GM21825 (cell line): Measurements from ENCODE around the gene ARNT2.
"Not testable (repeated sequence)": the region's sequence is repeated elsewhere in the genome, so short reads cannot be mapped to it uniquely, and the experiment has no call there.

Experiments used
- ATAC-seq: cut with Tn5 transposase; IDR thresholded peaks from one replicate; pipeline ENCODE4 v1.9.1; 2021; ENCODE audit warnings: mild to moderate bottlenecking, moderate library complexity; ENCODE audit not compliant: unreplicated experiment

Gene ARNT2

DNA sequence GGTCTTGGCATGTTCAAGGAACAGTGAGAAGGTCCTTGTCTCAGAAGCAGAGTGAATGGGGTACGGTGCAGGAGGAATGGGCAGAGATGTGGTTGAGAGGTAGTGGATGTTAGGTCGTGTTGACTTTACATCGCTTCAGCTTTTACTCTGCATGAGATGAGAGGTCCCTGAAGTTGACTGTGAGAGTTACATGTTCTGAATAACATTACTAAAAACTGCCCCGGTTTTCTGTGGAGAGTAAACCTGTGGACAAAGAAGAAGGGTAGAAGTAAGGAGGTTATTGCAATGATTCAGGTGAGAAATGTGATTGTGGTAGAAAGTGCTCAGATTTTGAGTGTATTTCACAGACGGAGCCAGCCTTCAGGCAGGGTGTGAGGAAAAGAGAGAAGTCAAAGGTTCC is 105.6 kb downstream of the ARNT2 start:
- ATAC-seq = no peak

DNA sequence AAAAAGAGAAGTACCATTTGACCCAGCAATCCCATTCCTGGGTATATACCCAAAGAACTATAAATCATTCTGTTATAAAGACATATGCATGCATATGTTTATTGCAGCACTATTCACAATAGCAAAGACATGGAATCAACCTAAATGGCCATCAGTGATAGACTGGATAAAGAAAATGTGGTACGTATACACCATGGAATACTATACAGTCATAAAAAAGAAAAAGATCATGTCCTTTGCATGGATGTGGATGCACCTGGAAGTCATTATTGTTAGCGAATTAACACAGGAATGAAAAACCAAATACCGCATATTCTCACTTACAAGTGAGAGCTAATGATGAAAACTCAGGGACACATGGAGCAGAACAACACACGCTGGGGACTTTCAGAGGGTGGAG is 106.8 kb downstream of the ARNT2 start:
- ATAC-seq = not testable (repeated sequence)

DNA sequence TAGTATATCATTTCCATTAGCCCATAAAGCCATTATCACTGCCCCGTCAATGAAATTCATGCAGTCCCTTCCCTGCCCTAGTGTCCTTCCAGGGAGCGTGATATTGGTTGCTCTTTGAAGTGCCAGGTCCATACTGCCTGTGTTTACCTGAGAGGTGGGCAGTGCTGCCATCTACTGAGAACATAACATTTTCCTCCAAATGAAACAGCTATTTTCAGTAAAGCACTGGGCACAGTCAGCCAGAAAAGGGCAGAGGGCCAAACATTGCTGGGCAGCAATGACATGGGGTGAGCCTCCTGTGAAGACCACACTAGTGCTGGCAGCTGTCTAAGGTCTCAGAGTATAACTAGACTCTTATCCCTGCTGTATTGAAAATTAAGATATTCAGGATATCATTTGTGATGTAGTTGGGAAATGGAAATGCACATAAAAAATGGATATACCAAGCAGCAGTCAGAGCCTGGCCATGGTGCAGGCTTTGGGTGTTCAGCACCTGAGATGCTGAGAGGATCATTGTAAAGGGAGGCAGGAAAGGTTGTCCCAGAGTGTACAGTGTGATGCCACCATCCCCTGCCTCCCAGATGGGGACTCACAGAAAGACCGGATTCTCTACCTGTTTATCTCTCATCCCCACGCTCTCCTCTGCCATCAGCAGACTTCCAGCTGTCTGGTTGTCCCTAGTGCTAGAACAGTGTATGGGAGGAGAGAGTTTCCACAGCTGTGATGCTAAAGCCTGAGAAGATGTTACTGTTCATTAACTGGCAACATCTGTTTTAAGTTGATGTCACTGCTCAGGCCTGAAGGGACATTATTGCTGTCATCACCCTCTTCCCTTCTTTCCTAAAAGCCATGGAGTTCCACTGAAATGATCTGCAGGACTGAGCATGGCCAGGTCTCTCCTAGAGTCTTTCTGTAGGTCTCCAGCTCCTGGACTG is 108.8 kb downstream of the ARNT2 start:
- ATAC-seq = no peak

DNA sequence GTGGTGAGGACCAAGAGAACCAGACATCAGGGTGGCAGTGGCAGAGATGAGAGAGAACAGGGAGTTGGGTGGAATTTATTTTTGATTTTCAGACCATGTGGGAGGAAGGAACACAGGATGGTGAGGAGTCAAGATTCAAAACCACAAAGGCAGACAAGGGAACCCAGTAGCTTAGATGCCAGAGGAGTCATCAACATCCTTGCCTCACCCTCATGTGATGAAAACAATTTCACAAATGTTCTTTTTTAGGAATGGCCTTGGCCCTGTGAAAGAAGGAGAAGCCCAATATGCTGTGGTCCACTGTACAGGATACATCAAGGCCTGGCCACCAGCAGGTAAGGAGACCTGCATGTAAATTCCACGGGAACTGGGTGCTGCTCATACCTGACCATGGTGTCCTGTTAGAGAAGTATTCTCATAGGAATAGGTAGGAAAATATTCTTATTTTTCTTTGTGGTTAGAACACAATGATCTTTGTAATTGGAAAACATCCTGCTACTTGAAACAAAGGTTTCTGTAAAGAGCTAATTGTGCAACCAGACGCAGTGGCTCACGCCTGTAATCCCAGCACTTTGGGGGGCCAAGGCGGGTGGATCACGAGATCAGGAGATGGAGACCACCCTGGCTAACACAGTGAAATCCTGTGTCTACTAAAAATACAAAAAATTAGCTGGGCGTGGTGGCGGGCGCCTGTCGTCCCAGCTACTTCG is 110.0 kb downstream of the ARNT2 start:
- no peak for ATAC-seq

DNA sequence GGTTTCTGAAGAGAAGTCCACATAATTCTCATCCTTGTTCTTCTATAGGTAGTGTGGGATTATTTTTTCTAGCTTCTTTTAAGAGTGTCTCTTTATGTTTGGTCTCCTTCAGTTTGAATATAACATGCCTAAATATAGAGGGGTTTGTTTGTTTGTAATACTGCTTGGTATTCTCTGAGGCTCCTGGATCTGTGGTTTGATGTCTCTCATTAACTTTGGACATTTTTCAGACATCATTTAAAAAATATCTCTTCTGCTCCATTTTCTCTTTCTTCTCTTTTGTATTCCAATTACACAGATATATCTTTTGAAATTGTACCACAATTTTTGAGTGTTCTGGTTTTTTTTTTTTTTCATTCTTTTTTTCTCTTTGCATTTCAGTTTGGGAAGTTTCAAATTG is 113.1 kb downstream of the ARNT2 start:
- no peak for ATAC-seq

DNA sequence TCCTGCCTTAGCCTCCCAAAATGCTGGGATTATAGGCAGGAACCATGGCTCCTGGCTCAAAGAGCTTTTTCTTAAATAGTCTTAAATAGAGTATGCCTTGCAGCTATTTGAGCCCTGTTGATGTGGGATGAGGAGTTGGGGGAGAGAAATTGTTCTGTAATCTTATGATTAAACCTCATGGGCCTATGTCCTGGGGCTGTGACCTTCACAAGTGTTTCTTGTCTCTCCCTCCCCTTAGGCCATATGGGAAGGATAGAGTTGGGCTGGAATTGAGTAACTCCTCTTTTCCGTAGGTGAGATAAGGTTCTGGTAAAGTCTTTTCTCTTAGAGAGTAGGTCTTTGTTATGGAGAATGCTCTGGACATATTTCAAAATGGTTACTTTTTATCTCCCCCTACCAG is 114.3 kb downstream of the ARNT2 start:
- ATAC-seq = no peak

DNA sequence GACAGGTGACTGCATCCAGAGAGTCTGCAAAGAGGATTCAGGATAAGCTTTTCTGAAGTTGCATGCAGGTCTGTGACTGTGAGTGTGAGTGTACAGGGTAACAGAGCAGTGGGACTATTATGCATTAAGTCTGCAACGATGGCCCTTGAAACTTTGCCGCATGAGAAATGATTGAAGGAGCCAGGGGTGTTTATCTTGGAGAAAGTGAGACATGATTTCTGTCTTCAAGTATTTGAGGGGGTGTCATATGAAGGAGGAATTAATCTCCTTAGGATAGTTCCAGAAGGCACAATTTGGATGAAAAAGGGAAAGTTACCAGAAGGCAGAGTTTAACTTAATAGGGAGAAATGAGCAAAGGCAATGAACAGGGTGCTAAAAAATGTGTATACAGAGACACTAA is 119.6 kb downstream of the ARNT2 start:
- no peak for ATAC-seq

DNA sequence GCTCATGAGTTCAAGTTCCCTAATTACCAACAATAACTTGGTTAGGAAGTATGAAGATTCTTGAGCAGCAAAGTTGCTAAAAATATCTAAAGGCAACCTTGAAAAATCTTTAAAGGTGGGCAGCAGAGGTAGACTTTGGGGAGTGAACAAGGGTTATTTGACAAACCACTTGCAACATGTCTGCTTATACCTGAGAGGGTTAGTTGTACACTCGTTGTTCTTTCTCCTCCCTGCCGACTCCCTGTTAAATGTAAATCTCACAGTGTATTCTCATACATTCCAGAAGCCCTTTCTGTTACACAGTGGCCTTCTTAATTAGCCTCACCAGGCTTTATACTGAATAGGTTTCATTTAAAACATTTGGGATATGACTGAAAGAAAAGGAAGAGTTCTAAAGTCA is 121.7 kb downstream of the ARNT2 start:
- ATAC-seq = no peak

DNA sequence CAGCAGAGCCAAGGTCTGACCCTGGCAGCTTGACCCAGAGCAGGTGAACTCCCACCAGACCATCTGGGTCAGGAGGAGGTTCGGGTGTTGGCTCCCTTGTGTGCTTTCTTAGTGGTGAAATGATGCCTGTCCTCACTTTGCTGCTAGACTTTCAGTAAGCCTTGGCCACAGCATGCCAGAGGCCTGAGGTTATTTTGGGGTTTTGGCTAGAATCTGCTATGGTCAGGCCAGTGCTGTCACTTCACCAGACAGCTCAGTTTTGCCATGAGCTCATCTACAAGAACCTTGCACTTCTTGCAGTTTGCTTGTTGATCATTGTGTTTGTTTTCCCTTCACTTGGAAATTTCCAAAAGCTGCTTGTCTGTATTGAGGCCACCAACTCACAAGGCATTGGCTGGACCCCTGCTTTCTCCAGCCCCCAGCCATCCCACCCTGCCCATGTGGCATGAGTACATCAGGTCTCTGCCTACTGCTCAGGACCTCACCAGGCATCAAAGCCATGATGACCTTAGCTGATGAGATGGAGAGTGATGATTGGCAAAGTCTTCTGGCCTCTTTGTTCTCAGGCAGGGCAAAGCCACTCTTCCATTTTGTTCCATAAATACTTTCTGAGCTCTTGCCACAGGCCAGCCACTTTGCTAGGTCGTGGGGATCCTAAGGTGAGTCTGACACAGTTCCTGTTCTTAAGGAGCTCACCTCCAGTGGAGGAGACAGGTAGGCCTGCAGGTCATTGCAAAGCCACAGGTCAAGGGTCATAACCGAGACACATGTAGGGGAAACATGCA is 122.6 kb downstream of the ARNT2 start:
- ATAC-seq = no peak

DNA sequence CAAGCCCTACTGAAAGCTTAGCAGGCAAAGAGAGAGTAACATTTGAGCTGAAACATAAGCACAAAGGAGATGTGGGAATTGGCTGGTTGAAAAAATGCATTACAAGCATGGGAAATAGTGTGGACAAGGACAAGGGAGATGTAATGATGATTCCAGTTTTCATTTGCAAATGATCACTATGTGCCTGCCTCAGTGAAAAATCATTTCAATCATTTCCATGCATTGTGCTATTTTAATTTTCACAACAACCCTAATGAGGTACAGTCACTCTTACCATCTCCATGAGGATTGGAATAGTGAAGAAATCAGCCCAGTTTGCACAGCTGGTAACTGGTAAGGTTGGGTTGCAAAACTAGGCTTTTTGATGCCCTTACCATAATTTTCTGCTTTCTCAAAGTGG is 123.2 kb downstream of the ARNT2 start:
- ATAC-seq = no peak

DNA sequence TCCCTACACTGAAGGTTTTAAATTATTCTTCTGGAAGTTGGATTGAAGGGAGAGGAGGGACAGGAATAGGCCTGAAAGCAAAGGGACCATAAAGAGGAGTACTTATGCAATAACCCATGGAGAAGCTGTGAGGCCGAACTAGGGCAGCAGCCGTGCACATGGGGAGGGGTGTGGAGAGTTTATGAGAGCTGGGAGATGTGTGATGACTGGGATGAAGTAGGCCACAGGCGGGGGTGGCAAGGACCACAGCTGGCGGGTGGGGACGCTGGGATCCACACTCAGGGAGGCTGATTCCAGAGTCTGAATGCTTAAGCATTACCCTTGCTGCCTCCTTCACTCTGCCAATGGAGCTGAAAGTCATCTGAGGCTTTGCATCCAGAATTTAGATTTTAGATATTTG is 123.8 kb downstream of the ARNT2 start:
- no peak for ATAC-seq

DNA sequence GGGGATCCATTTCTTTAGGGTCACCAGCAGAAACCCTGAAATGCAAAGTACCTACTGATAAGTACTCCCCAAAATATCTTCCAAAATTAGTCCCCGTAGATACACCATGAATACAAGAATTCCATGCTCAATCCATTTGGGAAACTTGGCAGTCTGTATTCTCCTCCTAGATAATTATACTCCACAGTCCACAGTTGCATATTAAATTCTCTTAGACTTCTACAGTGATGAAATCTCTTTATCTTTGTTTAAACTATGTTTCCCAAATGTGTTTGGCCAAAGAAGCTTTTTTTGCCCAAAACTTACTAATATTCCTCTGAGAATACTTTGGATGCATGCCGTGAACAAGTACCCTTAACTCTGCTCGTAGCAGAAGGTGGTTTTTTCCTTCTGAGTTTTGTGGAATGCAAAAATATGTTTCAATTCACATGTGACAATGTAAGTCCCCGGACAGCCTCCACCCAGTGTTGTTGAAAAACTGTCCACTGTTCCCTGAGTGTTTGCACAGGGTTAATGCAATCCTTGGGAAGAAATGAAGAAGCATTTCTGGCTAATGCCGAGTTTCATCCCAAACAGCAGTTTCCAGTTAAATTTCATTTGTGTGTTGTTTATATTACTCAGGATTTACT is 126.7 kb downstream of the ARNT2 start:
- no peak for ATAC-seq

DNA sequence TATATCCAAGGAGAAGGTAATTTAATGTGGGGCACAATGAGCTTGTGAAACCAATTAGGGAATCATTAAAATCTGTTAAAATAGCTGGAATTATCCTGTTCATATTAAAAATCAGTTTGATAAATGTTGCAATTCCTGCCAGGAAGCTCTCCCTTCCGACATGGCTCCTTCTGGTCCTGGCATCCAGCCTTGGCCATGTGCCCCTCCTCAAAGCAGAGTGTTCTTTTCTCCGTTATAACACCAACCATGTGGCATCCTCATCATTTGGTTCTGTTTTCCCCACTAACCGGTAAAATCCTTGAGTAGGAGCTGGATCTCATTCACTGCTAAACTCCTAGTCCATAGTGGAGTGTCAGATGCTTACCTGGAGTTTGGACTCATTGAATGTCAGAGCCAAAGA is 127.2 kb downstream of the ARNT2 start:
- ATAC-seq = no peak

DNA sequence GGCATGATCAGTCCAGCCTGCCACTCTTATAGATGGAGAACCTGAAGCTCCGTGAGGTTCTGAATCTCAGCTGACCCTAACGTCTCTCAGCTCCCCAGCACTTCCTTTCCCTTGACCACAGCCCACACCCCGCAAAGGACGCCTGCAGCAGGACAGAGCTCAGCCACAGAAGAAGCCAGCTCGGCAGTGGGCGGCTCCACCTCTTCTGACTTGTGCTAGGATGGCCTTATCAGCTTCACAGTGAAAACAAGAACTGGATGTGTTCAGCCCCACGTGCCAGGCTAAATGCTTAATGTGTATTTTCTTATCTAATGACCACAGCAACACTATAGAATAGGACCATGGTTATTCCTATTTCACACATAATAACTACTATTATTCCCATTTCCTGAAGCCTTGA is 127.6 kb downstream of the ARNT2 start:
- no peak for ATAC-seq

DNA sequence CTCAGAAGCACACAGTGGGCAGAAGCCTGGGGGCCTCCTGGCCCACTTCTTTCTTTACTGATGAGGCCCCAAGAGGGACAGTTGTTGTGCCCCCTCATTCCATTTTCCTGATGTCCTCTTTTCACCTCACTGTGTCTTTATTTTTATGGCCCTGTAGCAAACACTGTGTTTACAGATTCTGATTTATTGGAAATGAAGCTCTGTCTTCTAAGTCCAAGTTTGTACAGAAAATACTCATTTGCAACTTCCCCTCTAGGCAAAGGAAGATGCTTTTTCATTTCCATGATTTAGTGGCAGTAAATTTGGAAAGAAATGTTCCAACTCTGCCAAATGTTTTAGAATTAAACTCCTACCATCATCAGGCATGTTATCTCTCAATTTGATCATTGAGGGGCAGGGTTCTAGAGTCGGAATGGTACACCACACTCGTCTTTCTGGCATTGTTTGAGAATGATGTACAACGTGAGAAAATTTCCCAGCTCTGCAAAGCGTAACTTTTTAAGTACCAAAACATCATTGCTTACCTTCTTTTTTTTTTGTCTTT is 129.7 kb downstream of the ARNT2 start:
- no peak for ATAC-seq

DNA sequence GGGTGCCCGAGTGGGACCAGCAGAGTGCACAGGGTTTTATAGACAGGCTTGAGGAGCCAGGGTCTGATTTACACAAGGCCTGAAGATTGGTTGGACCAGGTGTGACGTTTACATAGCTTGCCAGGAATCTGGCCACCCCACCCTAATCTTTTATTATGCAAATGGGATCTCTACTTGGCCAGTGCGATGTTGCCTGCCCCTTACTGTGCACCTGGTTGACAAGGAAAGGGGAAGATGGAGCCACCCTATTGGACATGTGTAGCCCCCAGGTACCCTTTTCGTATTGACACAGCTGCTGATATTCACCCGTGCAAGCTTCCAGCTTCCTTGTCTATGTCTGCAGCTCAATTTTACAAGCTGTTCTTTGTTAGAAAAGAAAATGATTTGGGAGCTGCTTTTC is 132.0 kb downstream of the ARNT2 start:
- ATAC-seq = no peak

DNA sequence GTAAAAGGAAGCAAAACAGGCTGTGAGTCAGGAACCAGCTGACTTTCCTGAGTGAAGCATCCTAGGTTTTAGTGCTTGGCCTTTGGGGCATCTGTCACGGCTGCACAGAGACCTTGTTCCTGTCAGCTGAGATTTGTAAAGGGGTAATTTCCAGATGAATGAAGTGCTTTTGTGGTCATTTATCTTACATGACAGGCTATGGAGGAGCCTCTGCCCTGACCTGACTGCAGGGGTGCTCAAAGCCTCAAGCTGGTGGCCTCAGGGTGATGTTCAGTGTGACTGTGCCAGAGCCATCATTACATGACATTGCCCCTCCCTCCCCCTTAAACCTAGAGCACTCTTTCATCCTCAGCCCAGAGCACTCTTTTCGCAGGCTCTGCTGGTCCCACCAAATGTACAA is 132.5 kb downstream of the ARNT2 start:
- no peak for ATAC-seq

DNA sequence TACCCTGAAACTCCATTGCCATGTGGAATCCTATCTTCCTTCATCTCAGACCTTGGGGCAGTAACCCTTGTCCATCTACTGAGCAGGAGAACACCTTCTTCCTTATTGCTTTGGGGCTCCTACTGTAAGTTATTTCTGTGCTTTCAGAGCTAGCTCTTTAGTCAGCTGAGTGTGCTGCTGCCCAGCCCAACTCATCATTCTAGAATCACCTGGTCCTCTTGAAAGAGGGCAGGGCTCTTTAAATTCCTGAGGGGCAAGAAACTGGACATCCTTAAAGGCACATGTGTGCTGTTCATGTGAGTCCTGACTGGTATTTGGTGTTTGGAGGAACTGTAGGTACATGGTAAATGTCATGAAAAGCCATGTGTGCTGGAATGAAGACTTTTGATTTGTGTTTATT is 140.9 kb downstream of the ARNT2 start:
- no peak for ATAC-seq

DNA sequence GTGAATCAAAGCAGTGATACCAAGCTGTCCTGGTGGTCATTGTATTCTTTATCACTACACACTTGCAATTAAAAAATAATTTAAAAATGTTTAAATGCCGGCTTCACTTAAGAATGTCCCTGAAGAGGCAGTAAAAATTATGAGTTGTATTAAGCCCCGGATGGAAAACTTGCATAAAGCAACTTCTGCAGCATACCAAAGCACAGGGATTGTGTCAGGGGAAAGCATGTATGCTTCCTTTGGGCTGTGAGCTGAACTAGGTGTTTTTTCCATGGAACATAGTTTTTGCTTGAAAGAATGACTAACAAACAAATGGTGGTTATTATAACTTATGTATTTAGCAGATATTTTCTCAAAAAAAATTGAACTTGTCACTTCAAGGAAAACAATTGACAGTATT is 143.1 kb downstream of the ARNT2 start:
- ATAC-seq = no peak

DNA sequence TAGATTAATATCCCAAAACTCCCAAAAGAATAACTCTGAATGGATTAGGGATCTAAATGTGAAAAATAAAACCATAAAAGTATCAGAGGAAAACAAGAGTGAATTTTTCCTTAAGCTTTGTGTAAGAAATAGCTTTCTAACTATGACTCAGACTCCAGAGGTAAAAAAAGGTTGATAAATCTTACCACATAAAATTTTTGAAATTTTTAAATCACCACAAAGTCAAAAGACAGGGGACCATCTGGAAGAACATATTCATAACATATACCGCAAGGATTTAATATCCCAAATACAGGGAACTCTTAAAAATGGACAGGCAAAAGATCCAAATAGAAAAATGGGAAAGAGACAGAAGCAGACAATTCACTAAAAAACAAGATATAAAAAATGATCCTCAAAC is 145.0 kb downstream of the ARNT2 start:
- ATAC-seq = no peak

DNA sequence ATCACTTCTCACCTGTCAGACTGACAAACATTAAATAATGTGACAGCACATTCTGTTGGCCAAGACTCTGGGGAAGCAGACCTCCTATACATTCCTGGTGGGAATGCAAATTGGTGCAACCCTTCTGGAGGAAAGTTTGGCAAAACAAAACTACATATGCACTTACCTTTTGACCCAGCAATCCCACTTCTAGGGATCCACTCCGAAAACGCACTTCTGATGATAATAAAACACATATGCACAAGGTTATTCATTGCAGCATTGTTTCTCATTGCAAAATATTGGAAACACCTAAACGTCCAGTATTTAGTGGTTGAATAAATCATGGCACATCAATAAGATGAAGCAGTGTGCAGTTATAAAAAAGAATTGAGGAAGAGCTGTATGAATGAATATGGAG is 145.5 kb downstream of the ARNT2 start:
- ATAC-seq = no peak
